HG02759 (cell line): Measurements from ENCODE around the gene IL1RN.

ENCODE experiments used
- ATAC-seq: cut with Tn5 transposase; IDR thresholded peaks from one replicate; pipeline ENCODE4 v1.9.1; 2021; ENCODE audit warnings: mild to moderate bottlenecking, moderate library complexity; ENCODE audit not compliant: unreplicated experiment

Gene IL1RN

DNA sequence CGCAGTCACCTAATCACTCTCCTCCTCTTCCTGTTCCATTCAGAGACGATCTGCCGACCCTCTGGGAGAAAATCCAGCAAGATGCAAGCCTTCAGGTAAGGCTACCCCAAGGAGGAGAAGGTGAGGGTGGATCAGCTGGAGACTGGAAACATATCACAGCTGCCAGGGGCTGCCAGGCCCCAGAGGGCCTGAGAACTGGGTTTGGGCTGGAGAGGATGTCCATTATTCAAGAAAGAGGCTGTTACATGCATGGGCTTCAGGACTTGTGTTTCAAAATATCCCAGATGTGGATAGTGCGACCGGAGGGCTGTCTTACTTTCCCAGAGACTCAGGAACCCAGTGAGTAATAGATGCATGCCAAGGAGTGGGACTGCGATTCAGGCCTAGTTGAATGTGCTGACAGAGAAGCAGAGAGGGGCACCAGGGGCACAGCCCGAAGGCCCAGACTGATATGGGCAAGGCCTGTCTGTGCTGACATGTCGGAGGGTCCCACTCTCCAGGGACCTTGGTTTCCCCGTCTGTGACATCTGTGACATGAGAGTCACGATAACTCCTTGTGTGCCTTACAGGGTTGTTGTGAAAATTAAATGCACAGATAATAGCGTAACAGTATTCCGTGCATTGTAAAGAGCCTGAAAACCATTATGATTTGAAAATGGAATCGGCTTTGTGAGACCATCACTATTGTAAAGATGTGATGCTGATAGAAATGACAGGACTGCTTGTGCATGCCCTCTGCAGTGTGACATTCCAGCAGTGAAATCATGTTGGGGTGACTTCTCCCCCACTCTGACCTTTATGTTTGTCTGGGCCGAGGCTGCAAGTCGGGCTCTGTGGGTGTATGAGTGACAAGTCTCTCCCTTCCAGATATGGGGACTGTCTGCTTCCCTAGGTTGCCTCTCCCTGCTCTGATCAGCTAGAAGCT, 510 bp downstream of the IL1RN start:
- ATAC-seq: no peak

DNA sequence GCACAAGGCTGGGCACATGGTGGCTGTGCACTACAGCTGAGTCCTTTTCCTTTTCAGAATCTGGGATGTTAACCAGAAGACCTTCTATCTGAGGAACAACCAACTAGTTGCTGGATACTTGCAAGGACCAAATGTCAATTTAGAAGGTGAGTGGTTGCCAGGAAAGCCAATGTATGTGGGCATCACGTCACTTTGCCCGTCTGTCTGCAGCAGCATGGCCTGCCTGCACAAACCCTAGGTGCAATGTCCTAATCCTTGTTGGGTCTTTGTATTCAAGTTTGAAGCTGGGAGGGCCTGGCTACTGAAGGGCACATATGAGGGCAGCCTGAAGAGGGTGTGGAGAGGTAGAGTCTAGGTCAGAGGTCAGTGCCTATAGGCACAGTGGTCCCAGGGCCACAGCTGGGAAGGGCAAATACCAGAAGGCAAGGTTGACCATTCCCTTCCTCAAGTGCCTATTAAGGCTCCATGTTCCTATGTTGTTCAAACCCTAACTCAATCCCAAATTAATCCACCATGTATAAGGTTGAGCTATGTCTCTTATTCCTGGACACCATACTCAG, 2.2 kb downstream of the IL1RN start:
- no peak for ATAC-seq

- no peak for ATAC-seq
Observed at GRCh38 chr2:113131352-113132185, 4.2 kb downstream of the IL1RN start.

GRCh38 chr2:113132414-113133021, 5.1 kb downstream of the IL1RN start:
- ATAC-seq: no peak

DNA sequence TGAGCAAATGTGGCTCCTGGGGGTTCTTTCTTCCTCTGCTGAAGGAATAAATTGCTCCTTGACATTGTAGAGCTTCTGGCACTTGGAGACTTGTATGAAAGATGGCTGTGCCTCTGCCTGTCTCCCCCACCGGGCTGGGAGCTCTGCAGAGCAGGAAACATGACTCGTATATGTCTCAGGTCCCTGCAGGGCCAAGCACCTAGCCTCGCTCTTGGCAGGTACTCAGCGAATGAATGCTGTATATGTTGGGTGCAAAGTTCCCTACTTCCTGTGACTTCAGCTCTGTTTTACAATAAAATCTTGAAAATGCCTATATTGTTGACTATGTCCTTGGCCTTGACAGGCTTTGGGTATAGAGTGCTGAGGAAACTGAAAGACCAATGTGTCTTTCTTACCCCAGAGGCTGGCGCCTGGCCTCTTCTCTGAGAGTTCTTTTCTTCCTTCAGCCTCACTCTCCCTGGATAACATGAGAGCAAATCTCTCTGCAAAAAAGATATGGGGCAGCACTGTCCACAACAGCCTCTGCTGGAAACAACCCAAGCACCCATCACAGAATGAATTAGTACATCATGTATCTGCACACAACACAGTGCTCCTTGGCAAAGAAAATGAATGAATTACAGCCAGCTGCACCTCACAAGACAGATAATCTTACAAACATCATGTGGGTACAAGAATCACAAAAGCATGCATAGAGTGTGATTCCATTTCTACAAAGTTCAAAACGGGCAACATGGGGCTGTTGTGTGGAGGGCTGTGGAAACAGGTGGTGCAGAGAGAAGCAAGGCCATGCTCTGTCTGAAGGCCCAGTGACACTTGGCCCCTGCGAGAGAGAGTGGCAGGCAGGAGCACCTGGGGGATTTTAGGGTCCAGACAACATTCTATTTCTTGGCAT, 6.6 kb downstream of the IL1RN start:
- no peak for ATAC-seq

DNA sequence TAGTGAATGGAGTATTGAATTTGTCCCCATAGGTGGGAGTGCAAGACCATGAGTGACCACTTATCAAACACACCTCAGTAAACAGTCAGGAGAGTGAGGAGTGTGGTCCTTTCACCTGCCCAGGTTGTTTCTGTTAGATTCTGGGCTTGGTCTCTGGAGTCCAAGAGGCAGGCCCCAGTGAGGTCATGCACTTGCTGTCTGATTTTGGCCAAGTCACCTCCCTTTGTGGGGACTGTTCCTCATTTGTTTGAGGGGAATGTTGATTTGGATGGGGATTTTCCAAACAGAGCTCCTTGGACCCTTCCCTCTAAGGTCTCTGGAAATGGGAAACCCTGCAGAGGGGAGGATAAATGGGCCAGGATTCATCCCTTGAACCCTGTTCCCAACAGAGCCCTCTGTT, 7.3 kb downstream of the IL1RN start:
- ATAC-seq: no peak

DNA sequence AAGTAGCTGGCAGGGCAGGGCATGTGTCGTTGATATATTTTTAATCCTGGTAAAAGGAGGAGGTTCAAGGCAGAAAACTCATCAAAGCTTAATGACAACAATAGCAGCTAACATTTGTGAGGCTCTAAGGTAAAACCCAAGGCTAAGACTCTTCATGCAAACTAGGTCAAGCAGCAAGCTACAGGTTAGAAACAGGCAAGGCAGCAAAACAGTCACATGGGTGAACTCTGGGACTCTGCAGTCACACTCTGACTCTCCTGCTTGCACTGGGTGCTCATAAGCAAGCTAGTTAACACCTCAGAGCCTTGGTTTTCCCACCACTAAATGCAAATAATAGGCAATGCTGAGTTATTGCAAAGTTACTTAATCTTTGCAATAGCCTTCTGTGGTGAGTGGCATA, 7.9 kb downstream of the IL1RN start:
- ATAC-seq: no peak

DNA sequence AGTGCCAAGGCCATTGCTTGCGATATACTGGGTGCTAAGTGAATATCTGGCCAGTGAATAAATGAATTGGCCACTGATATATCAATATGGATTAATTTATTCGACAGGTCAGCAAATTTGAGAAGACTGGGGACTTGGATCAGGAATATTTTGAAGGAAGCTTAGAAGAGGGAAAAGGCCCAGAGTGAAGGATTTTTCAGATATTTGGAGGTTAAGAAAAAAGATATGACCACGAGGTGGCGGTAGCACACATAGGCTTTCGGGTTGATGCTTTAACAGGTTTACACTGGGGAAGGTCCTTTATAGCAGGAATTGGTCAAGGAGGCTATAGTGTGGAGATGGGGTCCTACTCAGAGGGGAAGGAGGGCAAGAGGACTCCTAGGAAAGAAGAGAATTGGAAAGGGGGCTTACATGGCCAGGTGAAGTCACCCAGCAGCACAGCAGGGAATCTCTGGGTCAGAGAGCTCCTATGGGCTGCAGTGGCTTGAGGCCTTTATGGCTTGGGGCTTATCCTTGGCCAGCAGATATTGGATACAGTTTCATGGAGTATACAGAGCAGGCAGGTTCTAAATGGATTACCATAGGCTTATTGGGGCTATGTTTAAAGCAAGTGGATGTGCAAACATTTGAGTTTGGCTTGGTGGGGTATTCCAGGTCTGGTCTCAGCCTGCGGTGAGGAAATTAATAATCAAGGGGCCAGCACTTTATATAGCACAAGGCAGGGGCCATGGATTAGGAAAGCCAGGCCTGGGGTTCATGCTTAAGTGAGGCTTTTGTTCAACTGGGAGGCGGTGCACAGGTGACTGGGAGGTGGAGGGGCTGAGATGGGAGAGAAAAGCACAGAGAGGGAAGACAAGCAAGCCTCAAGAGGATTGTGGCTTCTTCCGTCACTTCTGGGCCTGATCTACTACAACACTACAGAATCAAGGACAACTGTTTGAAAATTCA, 9.7 kb downstream of the IL1RN start:
- no peak for ATAC-seq

- no peak for ATAC-seq
Observed at GRCh38 chr2:113137827-113138226, 10.4 kb downstream of the IL1RN start.

DNA sequence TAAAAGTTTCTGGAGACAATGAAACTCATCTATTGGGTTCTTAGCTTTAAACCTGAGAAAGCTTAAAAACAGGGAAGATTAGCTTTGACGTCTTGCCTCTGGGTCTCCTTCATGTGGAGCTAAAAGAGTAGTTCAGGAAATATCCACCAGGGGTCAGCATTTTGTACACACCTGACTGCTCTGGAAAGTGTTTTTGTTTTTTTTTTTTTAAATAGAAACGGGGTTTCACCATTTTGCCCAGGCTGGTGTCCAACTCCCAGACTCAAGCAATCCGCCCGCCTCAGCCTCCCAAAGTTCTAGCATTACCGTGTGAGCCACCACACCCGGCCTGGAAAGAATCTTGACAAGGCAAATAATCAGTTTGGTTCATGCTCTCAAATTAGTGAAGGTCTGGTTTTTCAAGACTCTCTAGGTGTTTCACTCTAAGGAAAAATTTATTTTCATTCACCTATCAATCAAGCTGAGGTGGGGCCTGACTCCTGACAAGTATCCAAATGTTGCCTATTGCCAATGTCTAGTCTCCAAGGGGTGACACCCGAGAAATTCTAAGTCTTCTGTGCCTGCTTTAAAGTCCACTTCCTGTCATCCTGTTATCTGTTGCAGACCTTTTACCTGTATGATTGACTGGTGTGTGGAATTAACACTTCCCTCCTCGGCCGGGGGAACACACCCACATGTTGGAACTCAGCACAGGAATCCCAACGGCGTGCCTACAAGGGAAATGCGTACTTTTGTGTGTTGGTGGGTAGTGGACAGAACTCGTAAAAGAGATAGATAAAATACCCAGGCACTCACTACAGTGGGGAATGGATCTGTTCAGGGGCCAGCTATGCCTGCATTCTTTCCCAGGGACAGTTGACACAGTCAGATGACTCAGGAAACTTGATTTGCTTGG, 11.3 kb downstream of the IL1RN start:
- peak; percentile 64 for ATAC-seq

- no peak for ATAC-seq
Observed at GRCh38 chr2:113141451-113141850, 14.1 kb downstream of the IL1RN start.

GRCh38 chr2:113142290-113142689, 14.9 kb downstream of the IL1RN start:
- ATAC-seq: no peak

- no peak for ATAC-seq
Observed at GRCh38 chr2:113144259-113144658, 16.9 kb downstream of the IL1RN start.

- no peak for ATAC-seq
Observed at GRCh38 chr2:113148606-113149552, 21.5 kb downstream of the IL1RN start.

DNA sequence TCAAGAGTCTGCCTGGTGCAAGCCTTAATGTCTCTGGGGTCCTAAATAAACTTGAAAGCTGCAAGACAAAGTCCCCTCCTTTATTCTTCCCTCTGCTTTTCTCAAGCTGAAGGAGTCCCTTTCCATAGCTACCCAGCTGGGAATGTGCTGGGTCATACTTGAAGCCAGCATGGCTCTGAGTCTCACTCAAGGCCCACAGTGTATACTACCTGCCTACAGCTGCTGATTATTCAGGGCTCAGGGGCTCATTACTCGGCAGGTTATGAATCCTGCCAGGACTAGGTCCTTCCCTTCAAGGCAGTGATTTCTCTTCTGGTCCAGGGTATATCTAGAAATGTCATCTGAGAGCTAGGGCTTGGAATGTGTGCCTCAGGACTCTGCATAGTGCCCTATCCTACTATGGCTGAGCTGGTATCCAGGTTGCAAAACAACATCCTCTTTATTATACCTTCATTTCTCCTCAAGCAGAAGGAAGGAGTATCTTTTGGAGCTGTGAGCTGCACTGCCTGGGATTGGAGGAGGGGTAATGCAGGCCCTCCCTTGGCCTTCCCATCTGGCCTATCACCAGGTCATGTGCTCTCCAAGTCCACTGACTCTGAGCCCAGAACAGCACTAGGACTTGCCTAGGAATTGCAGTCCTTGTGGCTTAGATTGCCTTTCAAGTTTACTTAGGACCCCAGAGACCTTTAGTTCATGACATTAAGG, 22.3 kb downstream of the IL1RN start:
- no peak for ATAC-seq

DNA sequence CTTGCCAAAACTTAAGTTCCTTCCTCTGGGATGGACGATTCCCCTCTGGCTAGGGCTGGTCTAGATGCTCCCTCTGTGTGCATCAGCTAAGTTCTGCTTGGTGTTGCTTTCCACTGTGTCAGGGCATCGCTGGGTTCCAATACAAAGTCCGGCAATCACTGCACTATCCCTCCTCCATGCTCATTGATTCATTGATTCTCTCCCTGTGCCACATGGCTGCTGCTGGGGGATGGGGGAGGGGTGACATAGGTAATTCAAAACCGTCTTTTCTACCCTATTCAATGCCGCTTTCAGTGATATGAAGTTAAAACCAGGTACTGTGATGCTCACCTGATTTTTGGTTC, 22.8 kb downstream of the IL1RN start:
- ATAC-seq: no peak
